Body of pancreas (tissue), 4 donors: ENCODE data around the gene ANKRD13B. TPM values are rescaled to one million over a fixed set of nuclear protein-coding genes. Genes with fewer than 3 reads are reported as not detected.
A peak's percentile ranks its signal among the peaks of the same experiment; 100 is the strongest.

ENCODE experiments used
- ATAC-seq: fragments of 150-250 bp; one replicate; pipeline ENCODE4 v1.9.1; 2016
- DNase-seq, 4 donors: peaks; one replicate each; pipeline ENCODE4 v3.0.0-alpha.2; 2019
- H3K27ac ChIP-seq, 4 donors: fragments of 200-600 bp; sonication (generic); 1 replicate in 3 of 4; 2 replicates in 1 of 4; pipeline versions ENCODE4 v1.5.1 to v1.6.1; 2016 to 2019; ENCODE audit warnings: mild to moderate bottlenecking in 1 of 4, mixed read lengths in 1 of 4, moderate library complexity in 1 of 4
- H3K27me3 ChIP-seq, 2 donors: fragments of 200-600 bp; sonication (generic); one replicate each; pipeline ENCODE4 v1.6.0; 2016; ENCODE audit warnings: mild to moderate bottlenecking in 1 of 2
- H3K36me3 ChIP-seq, 2 donors: fragments of 200-600 bp; sonication (generic); replicated peaks in 1 of 2; 2 replicates each; pipeline ENCODE4 v1.5.1; 2016; ENCODE audit warnings: low read depth in 2 of 2; ENCODE audit not compliant: insufficient read depth in 1 of 2
- H3K4me1 ChIP-seq: fragments of 200-600 bp; sonication (generic); one replicate; pipeline ENCODE4 v1.6.0; 2016
- H3K4me3 ChIP-seq, 2 donors: fragments of 200-600 bp; sonication (generic); 1 replicate in 1 of 2; 2 replicates in 1 of 2; pipeline ENCODE4 v1.5.1; 2016 to 2019
- H3K9me3 ChIP-seq, 3 donors: fragments of 200-600 bp; sonication (generic); 1 replicate in 2 of 3; 2 replicates in 1 of 3; pipeline ENCODE4 v1.5.1; 2016
- CTCF ChIP-seq, 7 experiments: fragments of 450-650 bp in 4 of 7; fragments of 200-600 bp in 3 of 7; sonication (generic) in 3 of 7; IDR thresholded peaks; one replicate each; pipeline ENCODE4 v1.5.1; 2016 to 2019; ENCODE audit warnings: antibody characterized with exemption in 7 of 7
- POLR2A ChIP-seq, 3 donors: fragments of 450-650 bp; IDR thresholded peaks; one replicate each; pipeline ENCODE4 v1.6.1; 2016; ENCODE audit warnings: antibody characterized with exemption in 3 of 3, mild to moderate bottlenecking in 2 of 3
- WGBS, 2 donors: methylation state at CpG; one replicate each; pipeline ENCODE4 v1.1.5; 2017; 5-methylcytosine and 5-hydroxymethylcytosine counted together
- intact Hi-C: fragments of 100-400 bp; cut with DNase I; formaldehyde crosslinking; loops from one replicate; pipeline ENCODE4 v1.15.1; 2023
- total RNA-seq, 2 donors: library from RNA; depleted of rRNA; stranded (reverse); fragments of >200 nt; gene quantifications; one replicate each; pipeline ENCODE4 v1.1.0, GENCODE V29; 2016

ANKRD13B gene
- total RNA-seq, 2 donors from 2014 or later = 4.3 to 8.0 TPM

GRCh38 chr17:29616300-29617048 lies 23.5 kb downstream of the ANKRD13B start:
- peaks cover 0 to 24% of the 10 kb centered on the region in 2 donors for H3K27me3 ChIP-seq
- H3K9me3 ChIP-seq = no peaks in the 10 kb centered on the region
- no peak for ATAC-seq
- H3K27ac ChIP-seq = no peak overlapping the region
- no peaks in the 10 kb centered on the region for H3K36me3 ChIP-seq
- TF ChIP-seq CTCF (IDR thresholded peaks at IDR 0.05) = no peak
- TF ChIP-seq POLR2A (IDR thresholded peaks at IDR 0.05) = no peak
- intact Hi-C loops = no loop called here
- WGBS, 2 donors = 17 to 28% methylated on average over 29 to 32 of the region's 32 CpGs
- H3K4me1 ChIP-seq = peaks cover 57% of the 10 kb centered on the region
- peak in 1 of 4 donors; percentile 12 for DNase-seq
- no peak overlapping the region for H3K4me3 ChIP-seq

DNA sequence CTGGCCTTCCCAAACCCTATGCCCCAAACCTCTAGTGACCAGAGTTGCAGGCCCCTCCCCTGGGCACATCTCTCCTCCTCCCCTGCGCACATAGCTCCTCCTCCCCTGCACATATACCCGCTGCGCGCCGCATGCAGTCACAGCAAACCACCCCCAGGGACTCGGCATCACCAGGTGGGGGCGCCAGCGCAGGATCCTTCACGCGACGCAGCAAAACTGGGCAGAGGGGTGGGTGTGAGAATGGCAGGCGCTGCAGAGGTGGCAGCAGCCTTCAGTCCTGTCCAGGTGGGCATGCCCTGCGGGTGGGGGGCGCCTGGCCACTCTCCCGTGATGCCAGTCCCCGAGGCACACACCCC lies 24.2 kb downstream of the ANKRD13B start:
- DNase-seq = peak; percentile 69 to 83 (median 72)
- H3K4me3 ChIP-seq = no peak overlapping the region

GRCh38 chr17:29617481-29618271 lies 24.7 kb downstream of the ANKRD13B start:
- peak in 1 of 3 donors; percentile 17 for TF ChIP-seq POLR2A (IDR thresholded peaks at IDR 0.05)
- TF ChIP-seq CTCF (IDR thresholded peaks at IDR 0.05) = peak; percentile 58 to 86 (median 73)
- H3K27ac ChIP-seq = no peak overlapping the region
- no peaks in the 10 kb centered on the region for H3K36me3 ChIP-seq
- WGBS, 2 donors = 3 to 17% methylated on average over 6 to 61 of the region's 68 CpGs
- H3K9me3 ChIP-seq = no peaks in the 10 kb centered on the region
- peaks cover 63% of the 10 kb centered on the region for H3K4me1 ChIP-seq
- H3K27me3 ChIP-seq = peaks cover 0 to 30% of the 10 kb centered on the region in 2 donors
- ATAC-seq (peak; percentile 56), DNase-seq (peak; percentile 80 to 85 (median 82))
- intact Hi-C loops = no loop called here
- no peak overlapping the region for H3K4me3 ChIP-seq

More for the DNA sequence above, 24.2 kb downstream of the ANKRD13B start:
- intact Hi-C loops = no loop called here
- peaks cover 0 to 25% of the 10 kb centered on the region in 2 donors for H3K27me3 ChIP-seq
- 0 to 3% methylated on average over 11 to 16 of the region's 16 CpGs for WGBS, 2 donors
- H3K4me1 ChIP-seq = peaks cover 58% of the 10 kb centered on the region
- TF ChIP-seq CTCF (IDR thresholded peaks at IDR 0.05) (peak; percentile 26 to 60 (median 47)), POLR2A (IDR thresholded peaks at IDR 0.05) (no peak)
- ATAC-seq = peak; percentile 36
- H3K27ac ChIP-seq = no peak overlapping the region
- H3K9me3 ChIP-seq = no peaks in the 10 kb centered on the region
- H3K36me3 ChIP-seq = no peaks in the 10 kb centered on the region

- no peak overlapping the region for H3K27ac ChIP-seq
- intact Hi-C loops = no loop called here
- WGBS, 2 donors = 33 to 77% methylated on average over 6 to 19 of the region's 22 CpGs
- TF ChIP-seq CTCF (IDR thresholded peaks at IDR 0.05) = no peak
- no peak for TF ChIP-seq POLR2A (IDR thresholded peaks at IDR 0.05)
- peaks cover 0 to 36% of the 10 kb centered on the region in 2 donors for H3K27me3 ChIP-seq
- no peaks in the 10 kb centered on the region for H3K9me3 ChIP-seq
- H3K36me3 ChIP-seq = no peaks in the 10 kb centered on the region
- ATAC-seq (no peak), DNase-seq (no peak)
- no peak overlapping the region for H3K4me3 ChIP-seq
- peaks cover 60% of the 10 kb centered on the region for H3K4me1 ChIP-seq
Observed at GRCh38 chr17:29618272-29619065, 25.5 kb downstream of the ANKRD13B start.
